Activated T-helper 1 cell treated with anti-CD3 and anti-CD28 coated beads, Interleukin-12 subunit alpha, Interleukin-12 subunit beta, Interleukin-2, Interleukin-4 antibody, amounts not matched to agents 30 ng/mL and 10 ng/mL and 1 ng/mL, durations not matched to agents 14 hours and 24 hours and 36 hours (primary cell): ENCODE measurements around the gene MYO5C. TPM values are rescaled to one million over a fixed set of nuclear protein-coding genes. Genes with fewer than 3 reads are reported as not detected.

Experiments
- DNase-seq: peaks from one replicate; pipeline ENCODE4 v3.0.0; 2021; ENCODE audit warnings: low spot score
- H3K27ac Mint-ChIP-seq: one replicate; pipeline ENCODE4 v1.8.0; 2021; ENCODE audit warnings: mild to moderate bottlenecking, mixed read lengths
- H3K27me3 Mint-ChIP-seq: one replicate; pipeline ENCODE4 v1.8.0; 2022; ENCODE audit warnings: mild to moderate bottlenecking, moderate library complexity, mixed read lengths; ENCODE audit not compliant: insufficient read depth
- H3K36me3 Mint-ChIP-seq: one replicate; pipeline ENCODE4 v1.8.0; 2021; ENCODE audit warnings: low read depth, mixed read lengths
- H3K4me1 Mint-ChIP-seq: one replicate; pipeline ENCODE4 v1.8.0; 2021; ENCODE audit warnings: low read depth, mixed read lengths
- H3K4me3 Mint-ChIP-seq: one replicate; pipeline ENCODE4 v1.8.0; 2021; ENCODE audit warnings: mild to moderate bottlenecking, moderate library complexity, mixed read lengths
- H3K9me3 Mint-ChIP-seq: one replicate; pipeline ENCODE4 v1.8.0; 2021; ENCODE audit warnings: mixed read lengths
- intact Hi-C: fragments of 100-400 bp; cut with micrococcal nuclease; formaldehyde crosslinking; loops from one replicate; pipeline ENCODE4 v1.15.1; 2024
- total RNA-seq: library from RNA; stranded (reverse); gene quantifications from 2 replicates; pipeline ENCODE4 v1.2.3, GENCODE V29; 2022

The MYO5C gene
- total RNA-seq, 1 donor from 2014 or later: 0.29 TPM

GRCh38 chr15:52161406-52161966 lies 134.1 kb downstream of the MYO5C start:
- Mint-ChIP-seq H3K4me1 (no peaks in the 10 kb centered on the region), H3K27me3 (peaks cover 2% of the 10 kb centered on the region), H3K9me3 (no peaks in the 10 kb centered on the region), H3K4me3 (no peak overlapping the region), H3K36me3 (peaks cover 11% of the 10 kb centered on the region), H3K27ac (no peak overlapping the region)
- DNase-seq: no peak
- intact Hi-C loops: no loop called here

GRCh38 chr15:52159645-52160044 lies 136.0 kb downstream of the MYO5C start:
- Mint-ChIP-seq H3K27ac (no peak overlapping the region), H3K4me1 (no peaks in the 10 kb centered on the region), H3K4me3 (no peak overlapping the region), H3K9me3 (no peaks in the 10 kb centered on the region), H3K27me3 (no peaks in the 10 kb centered on the region), H3K36me3 (peaks cover 11% of the 10 kb centered on the region)
- intact Hi-C loops: no loop called here
- DNase-seq: no peak

GRCh38 chr15:52158084-52158765 lies 137.4 kb downstream of the MYO5C start:
- H3K4me1 Mint-ChIP-seq: no peaks in the 10 kb centered on the region
- intact Hi-C loops: no loop called here
- no peak overlapping the region for H3K4me3 Mint-ChIP-seq
- no peaks in the 10 kb centered on the region for H3K9me3 Mint-ChIP-seq
- no peak for DNase-seq
- H3K27me3 Mint-ChIP-seq: no peaks in the 10 kb centered on the region
- peaks cover 11% of the 10 kb centered on the region for H3K36me3 Mint-ChIP-seq
- H3K27ac Mint-ChIP-seq: no peak overlapping the region

DNA sequence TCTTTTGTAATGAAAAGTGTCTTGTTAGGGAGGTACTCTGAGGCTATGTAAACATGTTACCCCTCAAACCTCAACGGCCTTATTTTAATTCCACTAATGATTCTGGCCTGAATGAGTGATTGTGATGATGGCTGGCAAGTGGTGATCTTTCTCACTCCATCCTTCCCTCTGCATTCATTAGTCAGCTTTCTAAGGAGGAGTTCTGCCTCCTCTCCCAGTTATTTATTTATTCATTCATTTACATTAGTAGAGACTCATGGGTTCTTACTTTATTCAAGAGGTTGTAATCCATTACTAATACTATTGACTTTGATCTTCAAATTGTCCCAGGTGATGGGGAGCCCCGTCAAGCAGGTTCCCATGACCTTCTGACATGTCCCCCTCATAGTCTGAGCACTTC lies 139.7 kb downstream of the MYO5C start:
- H3K27me3 Mint-ChIP-seq: no peaks in the 10 kb centered on the region
- H3K4me1 Mint-ChIP-seq: no peaks in the 10 kb centered on the region
- no peak for DNase-seq
- no peak overlapping the region for H3K4me3 Mint-ChIP-seq
- intact Hi-C loops: no loop called here
- peaks cover 6% of the 10 kb centered on the region for H3K36me3 Mint-ChIP-seq
- H3K9me3 Mint-ChIP-seq: no peaks in the 10 kb centered on the region
- H3K27ac Mint-ChIP-seq: no peak overlapping the region

DNA sequence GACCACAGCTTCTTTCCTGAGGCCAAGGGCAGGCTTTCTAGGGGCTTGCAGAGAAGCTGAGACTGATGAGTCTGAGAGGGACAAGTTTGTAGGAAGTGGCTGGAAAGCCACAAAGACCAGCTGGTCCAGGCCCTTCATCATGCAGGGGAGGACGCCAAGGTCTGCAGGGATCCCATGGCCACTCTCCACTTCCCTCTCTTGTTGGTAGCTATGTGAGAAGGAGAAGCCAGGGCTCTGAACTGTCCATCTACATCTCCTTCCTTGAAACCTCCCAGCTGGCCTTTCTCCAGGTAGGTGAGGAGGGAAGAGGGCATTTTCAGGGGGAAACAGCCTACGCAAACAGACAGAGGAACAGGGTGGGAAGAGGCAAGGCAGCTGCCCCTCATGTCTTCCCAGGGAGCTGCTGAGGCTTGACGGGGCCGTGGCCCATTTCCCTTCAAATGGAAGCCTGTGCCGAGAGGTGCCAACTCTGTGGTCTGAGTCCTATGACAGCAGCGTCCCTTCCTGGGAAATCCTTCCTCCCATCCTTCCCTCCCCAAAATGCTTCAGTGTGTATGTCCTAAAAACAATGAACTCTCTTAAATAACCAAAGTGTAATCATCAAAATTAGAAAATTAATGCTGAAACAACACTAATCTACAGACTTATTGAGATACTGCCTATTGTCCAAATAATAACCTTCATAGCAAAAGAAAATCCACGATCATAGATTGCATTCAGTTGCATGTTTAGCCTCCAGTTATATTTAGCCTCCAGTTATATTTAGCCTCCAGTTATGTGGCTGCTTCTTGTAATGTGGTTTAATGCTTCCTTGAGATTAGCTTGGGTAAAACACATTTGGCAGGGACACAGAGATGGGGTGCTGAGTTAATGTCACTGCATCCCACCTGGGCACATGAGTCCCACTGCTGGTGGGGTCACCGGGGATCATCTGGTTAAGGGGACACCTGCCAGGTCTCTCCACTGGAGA lies 140.4 kb downstream of the MYO5C start:
- Mint-ChIP-seq H3K36me3 (peaks cover 6% of the 10 kb centered on the region), H3K9me3 (no peaks in the 10 kb centered on the region), H3K4me1 (no peaks in the 10 kb centered on the region), H3K27me3 (no peaks in the 10 kb centered on the region), H3K27ac (no peak overlapping the region), H3K4me3 (no peak overlapping the region)
- DNase-seq: no peak
- intact Hi-C loops: no loop called here

- H3K9me3 Mint-ChIP-seq: no peaks in the 10 kb centered on the region
- no peak overlapping the region for H3K27ac Mint-ChIP-seq
- no peaks in the 10 kb centered on the region for H3K4me1 Mint-ChIP-seq
- H3K27me3 Mint-ChIP-seq: no peaks in the 10 kb centered on the region
- H3K4me3 Mint-ChIP-seq: no peak overlapping the region
- intact Hi-C loops: no loop called here
- peaks cover 8% of the 10 kb centered on the region for H3K36me3 Mint-ChIP-seq
- no peak for DNase-seq
These were observed 141.4 kb downstream of the MYO5C start for GRCh38 chr15:52153900-52154895.

DNA sequence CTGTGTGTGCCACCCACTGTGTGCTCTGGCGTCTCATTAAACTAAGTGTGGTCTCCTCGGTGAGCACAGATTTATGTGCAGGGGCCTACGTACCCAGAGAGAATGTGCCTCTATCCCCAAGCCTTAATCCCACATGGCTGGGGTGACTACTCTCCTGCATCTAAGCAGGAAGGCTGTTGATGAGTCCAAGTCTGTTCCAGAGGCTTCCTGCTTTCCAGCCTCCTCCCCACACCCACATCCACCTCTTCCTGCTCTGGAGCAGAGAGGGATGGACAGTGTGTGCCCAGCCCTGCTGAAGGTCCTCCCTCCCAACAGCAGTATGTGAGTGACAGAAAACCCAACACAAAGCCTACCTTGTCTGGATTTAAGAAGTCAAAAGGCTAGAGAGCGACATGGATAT lies 144.3 kb downstream of the MYO5C start:
- no peak overlapping the region for H3K4me3 Mint-ChIP-seq

GRCh38 chr15:52150871-52151270 lies 144.7 kb downstream of the MYO5C start:
- intact Hi-C loops: no loop called here
- no peaks in the 10 kb centered on the region for H3K9me3 Mint-ChIP-seq
- H3K4me1 Mint-ChIP-seq: no peaks in the 10 kb centered on the region
- peaks cover 17% of the 10 kb centered on the region for H3K36me3 Mint-ChIP-seq
- no peak for DNase-seq
- no peaks in the 10 kb centered on the region for H3K27me3 Mint-ChIP-seq
- H3K4me3 Mint-ChIP-seq: no peak overlapping the region
- H3K27ac Mint-ChIP-seq: no peak overlapping the region

More for the DNA sequence above, 144.3 kb downstream of the MYO5C start:
- H3K36me3 Mint-ChIP-seq: peaks cover 16% of the 10 kb centered on the region
- H3K9me3 Mint-ChIP-seq: no peaks in the 10 kb centered on the region
- no peaks in the 10 kb centered on the region for H3K4me1 Mint-ChIP-seq
- intact Hi-C loops: no loop called here
- H3K27ac Mint-ChIP-seq: no peak overlapping the region
- no peak for DNase-seq
- H3K27me3 Mint-ChIP-seq: no peaks in the 10 kb centered on the region

DNA sequence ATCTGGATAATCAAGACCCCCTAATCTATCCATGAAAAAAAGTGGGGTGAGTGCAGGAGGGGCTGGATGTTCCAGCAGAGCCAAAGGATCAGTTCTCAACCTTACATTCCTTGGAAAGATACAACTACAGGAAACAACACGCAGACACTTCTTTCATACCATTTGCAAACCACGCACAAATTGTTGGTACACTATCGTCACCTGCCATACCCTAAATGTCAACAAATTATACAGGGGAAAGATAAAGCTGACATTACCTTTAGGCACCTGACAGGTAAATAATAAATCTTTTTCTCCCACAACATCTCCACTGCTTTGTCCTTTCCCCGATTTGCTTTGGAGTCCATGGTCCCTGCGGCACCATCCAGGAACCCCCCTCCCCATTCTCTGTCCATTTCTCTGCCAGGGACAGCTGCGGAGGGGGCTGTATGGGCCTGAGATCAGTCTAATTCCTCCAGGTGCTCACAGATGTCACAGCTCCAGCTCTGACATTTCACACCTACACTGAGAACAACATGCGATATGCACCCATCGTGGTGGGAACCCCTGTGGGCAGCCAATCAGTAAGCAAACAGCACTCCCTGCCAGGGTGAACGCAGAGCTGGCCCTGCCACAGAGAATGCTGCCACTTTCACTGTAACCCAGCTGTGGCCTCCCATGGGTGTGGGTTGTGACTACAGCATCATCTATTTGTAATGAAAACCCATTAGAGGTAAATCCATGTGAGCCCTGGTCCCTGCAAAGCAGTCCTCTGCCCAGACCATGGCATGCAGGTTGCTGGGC lies 145.4 kb downstream of the MYO5C start:
- intact Hi-C loops: no loop called here
- Mint-ChIP-seq H3K4me1 (no peaks in the 10 kb centered on the region), H3K27ac (no peak overlapping the region), H3K27me3 (no peaks in the 10 kb centered on the region), H3K9me3 (no peaks in the 10 kb centered on the region), H3K36me3 (peaks cover 17% of the 10 kb centered on the region), H3K4me3 (no peak overlapping the region)
- no peak for DNase-seq

DNA sequence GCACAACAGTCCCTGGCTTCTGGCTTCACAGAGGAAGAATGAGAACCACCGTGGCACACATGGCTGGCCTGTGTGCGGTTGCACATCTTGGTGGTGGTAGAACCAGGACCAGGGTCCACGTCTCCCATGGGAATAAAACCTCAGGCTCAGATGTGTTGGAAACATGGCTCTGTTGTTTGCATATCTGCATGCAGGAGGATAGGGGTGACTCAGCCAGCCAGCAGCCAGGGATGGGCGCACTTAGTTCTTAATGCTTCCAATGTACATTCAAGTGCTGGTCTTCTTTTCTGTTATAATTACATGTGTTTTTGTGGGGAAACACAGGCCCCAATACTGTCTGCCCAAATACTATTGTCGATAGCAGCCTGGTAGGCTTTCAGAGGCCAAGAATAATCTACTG lies 147.2 kb downstream of the MYO5C start:
- Mint-ChIP-seq H3K27me3 (no peaks in the 10 kb centered on the region), H3K36me3 (peaks cover 17% of the 10 kb centered on the region), H3K4me3 (no peak overlapping the region), H3K27ac (no peak overlapping the region), H3K9me3 (no peaks in the 10 kb centered on the region), H3K4me1 (no peaks in the 10 kb centered on the region)
- no peak for DNase-seq
- intact Hi-C loops: no loop called here

DNA sequence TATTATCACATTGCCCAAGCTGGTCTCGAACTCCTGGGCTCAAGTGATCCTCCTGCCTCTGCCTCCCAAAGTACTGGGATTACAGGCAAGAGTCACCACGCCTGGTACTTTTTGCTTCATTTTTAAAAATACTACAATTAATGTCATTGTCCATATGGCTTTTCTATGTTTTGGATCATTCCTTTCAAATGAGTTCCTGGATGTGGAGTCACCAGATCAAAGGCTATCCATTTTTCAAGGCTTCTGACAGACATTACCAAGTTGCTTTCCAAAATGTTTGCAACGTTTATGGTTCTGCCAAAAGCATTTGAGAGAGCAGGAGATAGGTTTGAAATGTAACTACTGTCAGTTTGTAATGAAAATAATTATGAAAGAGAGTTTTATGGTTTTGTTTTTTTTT lies 148.8 kb downstream of the MYO5C start:
- Mint-ChIP-seq H3K4me3 (no peak overlapping the region), H3K36me3 (peaks cover 17% of the 10 kb centered on the region)

DNA sequence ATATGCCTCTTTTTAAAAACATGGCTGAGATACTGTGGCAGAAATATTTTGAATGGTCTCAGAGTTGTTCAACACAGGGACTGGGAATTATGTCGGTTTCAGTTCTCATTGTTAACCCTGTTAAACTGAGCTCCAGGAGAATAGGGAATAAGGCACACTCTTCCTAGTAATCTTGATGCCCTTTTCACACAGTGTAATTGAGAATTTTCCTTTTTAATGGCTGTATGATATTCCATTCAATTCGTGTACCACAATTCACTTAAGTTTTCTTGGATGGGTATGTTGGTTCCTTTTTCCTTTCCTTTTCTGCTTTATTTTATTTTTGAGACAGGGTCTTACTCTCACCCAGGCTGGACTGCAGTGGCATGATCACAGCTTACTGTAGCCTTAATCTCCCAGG lies 149.3 kb downstream of the MYO5C start:
- intact Hi-C loops: no loop called here

More for the DNA sequence above, 148.8 kb downstream of the MYO5C start:
- Mint-ChIP-seq H3K27ac (no peak overlapping the region), H3K9me3 (no peaks in the 10 kb centered on the region), H3K27me3 (no peaks in the 10 kb centered on the region), H3K4me1 (no peaks in the 10 kb centered on the region)
- intact Hi-C loops: no loop called here
- DNase-seq: no peak

More for the DNA sequence above, 149.3 kb downstream of the MYO5C start:
- Mint-ChIP-seq H3K27me3 (no peaks in the 10 kb centered on the region), H3K27ac (no peak overlapping the region), H3K9me3 (no peaks in the 10 kb centered on the region), H3K4me1 (no peaks in the 10 kb centered on the region), H3K36me3 (peaks cover 17% of the 10 kb centered on the region), H3K4me3 (no peak overlapping the region)
- DNase-seq: no peak
